ENCODE results near the gene C2CD2L.

Gene C2CD2L

DNA sequence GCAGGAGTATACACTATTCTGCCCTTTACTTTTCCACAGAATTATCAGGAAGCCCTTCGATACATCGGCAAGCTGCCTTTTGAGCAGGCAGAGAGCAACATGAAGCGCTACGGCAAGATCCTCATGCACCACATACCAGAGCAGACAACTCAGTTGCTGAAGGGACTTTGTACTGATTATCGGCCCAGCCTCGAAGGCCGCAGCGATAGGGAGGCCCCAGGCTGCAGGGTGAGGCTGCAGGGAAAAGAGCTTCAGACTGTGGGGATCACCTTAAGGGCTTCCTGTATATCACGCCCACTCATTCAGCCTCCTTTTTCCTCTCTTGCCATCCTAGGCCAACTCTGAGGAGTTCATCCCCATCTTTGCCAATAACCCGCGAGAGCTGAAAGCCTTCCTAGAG lies 29.3 kb upstream of the C2CD2L start:
- H3K36me3 ChIP-seq = peaks cover 83% of the 10 kb centered on the region
- no peak for DNase-seq
- H3K4me3 ChIP-seq (ENCODE audit: low read depth, low read length) = no peak overlapping the region
- H3K27me3 ChIP-seq (ENCODE audit: insufficient read depth, low read depth, severe bottlenecking) = no peaks in the 10 kb centered on the region
- TF ChIP-seq, protein P1, sequence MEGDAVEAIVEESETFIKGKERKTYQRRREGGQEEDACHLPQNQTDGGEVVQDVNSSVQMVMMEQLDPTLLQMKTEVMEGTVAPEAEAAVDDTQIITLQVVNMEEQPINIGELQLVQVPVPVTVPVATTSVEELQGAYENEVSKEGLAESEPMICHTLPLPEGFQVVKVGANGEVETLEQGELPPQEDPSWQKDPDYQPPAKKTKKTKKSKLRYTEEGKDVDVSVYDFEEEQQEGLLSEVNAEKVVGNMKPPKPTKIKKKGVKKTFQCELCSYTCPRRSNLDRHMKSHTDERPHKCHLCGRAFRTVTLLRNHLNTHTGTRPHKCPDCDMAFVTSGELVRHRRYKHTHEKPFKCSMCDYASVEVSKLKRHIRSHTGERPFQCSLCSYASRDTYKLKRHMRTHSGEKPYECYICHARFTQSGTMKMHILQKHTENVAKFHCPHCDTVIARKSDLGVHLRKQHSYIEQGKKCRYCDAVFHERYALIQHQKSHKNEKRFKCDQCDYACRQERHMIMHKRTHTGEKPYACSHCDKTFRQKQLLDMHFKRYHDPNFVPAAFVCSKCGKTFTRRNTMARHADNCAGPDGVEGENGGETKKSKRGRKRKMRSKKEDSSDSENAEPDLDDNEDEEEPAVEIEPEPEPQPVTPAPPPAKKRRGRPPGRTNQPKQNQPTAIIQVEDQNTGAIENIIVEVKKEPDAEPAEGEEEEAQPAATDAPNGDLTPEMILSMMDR (IDR thresholded peaks at IDR 0.05; ENCODE audit: low read depth, low read length) = no peak
- no peaks in the 10 kb centered on the region for H3K9me3 ChIP-seq (ENCODE audit: severe bottlenecking)
- H3K27ac ChIP-seq = no peak overlapping the region

DNA sequence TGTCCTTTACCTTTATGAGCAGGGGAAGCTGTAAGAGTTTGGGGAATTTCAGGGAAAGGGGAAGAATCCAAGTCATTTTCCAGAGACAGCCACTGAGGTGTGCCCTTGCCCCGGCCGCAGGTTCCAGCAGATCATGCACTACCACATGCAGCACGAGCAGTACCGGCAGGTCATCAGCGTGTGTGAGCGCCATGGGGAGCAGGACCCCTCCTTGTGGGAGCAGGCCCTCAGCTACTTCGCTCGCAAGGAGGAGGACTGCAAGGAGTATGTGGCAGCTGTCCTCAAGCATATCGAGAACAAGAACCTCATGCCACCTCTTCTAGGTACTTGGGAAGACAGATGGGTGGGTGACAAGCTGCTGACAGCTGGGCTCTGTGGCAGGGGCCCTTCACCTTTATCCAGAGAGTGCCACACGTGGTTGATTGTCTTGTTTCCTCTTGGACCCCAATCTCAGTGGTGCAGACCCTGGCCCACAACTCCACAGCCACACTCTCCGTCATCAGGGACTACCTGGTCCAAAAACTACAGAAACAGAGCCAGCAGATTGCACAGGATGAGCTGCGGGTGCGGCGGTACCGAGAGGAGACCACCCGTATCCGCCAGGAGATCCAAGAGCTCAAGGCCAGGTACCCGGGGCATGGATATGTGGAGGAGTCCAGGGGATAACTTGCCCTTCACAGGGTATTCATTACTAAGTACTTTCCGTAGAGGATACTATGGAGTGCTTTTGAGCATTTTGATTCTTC lies 28.3 kb upstream of the C2CD2L start:
- no peak overlapping the region for H3K27ac ChIP-seq
- no peak for DNase-seq
- no peaks in the 10 kb centered on the region for H3K27me3 ChIP-seq (ENCODE audit: insufficient read depth, low read depth, severe bottlenecking)
- H3K36me3 ChIP-seq = peaks cover 73% of the 10 kb centered on the region
- TF ChIP-seq, protein P1 (IDR thresholded peaks at IDR 0.05; ENCODE audit: low read depth, low read length) = no peak
- H3K9me3 ChIP-seq (ENCODE audit: severe bottlenecking) = no peaks in the 10 kb centered on the region
- no peak overlapping the region for H3K4me3 ChIP-seq (ENCODE audit: low read depth, low read length)

DNA sequence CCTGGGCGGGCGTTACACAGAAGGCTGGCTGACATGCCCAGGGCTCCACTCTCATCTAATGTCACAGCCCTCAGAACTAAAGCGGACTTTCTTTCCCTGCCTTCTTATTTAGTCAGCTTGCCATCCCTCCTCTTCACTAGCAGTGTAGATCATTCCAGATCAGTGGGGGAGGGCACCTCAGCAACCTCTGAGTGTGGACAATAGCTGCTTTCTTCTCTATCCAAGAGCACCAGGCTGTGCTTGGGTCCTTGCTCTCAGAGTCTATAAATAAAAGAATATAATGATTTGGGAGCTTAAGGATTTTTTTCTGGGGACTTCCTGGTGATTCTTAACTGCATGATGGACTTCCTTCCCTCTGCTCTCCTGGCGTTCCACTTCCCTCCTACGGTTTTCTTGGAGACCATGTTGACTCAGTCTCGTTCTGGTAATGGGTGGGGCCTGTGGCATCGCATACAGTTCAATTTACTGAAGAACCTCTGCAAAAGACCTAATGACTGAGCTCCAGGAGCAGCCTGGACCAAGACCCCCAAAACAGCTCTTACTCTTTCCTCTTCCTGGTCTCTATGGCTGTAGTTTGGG lies 25.4 kb upstream of the C2CD2L start:
- H3K27ac ChIP-seq = no peak overlapping the region; the same call in 1 of the 2 replicates
- no peaks in the 10 kb centered on the region for H3K9me3 ChIP-seq (ENCODE audit: severe bottlenecking)
- H3K36me3 ChIP-seq = peaks cover 49% of the 10 kb centered on the region
- no peak for DNase-seq
- H3K27me3 ChIP-seq (ENCODE audit: insufficient read depth, low read depth, severe bottlenecking) = no peaks in the 10 kb centered on the region
- TF ChIP-seq, protein P1 (IDR thresholded peaks at IDR 0.05; ENCODE audit: low read depth, low read length) = no peak
- H3K4me3 ChIP-seq (ENCODE audit: low read depth, low read length) = no peak overlapping the region

DNA sequence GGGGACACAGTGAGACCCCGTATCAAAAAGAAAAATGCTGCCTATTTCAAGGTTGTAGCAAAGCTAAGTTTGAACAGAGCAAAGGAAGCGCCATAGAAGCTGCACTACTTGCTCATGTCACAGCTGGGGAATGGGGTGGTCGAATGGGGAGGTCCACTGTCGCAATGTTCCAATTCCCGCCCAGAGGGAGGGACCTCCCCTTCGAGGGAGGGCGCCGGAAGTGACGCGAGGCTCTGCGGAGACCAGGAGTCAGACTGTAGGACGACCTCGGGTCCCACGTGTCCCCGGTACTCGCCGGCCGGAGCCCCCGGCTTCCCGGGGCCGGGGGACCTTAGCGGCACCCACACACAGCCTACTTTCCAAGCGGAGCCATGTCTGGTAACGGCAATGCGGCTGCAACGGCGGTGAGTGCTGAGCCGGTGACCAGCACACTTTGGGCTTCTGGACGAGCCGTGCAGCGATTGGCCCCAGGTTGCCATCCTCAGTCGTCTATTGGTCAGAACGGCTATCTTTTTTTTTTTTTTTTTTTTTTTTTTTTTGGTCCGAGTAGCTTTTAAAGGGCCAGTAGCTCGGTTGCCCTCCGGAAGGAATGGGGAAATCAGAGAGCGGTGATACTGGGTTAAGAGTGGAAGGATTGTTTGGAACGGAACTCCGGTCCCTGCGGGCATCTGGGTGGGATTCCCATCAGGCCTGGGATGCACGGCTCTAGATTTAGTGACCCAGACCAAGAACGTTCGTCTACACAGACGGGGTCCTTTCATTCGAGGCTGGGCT lies 22.3 kb upstream of the C2CD2L start, which contains the start of gene HMBS:
Gene HMBS (plus strand): TSS at position 219 of the 774 bp plus-strand sequence. CDS start 153 bp downstream, at position 372.
- peak; percentile 92 for DNase-seq
- TF ChIP-seq, protein P1 (IDR thresholded peaks at IDR 0.05; ENCODE audit: low read depth, low read length) = no peak
- Histone ChIP-seq H3K27ac (peak within 1 kb of the TSS; percentile 96), H3K4me3 (ENCODE audit: low read depth, low read length) (peak within 1 kb of the TSS; percentile 81), H3K27me3 (ENCODE audit: insufficient read depth, low read depth, severe bottlenecking) (no peaks in the 10 kb centered on the region), H3K9me3 (ENCODE audit: severe bottlenecking) (no peaks in the 10 kb centered on the region), H3K36me3 (peaks cover 18% of the 10 kb centered on the region)

DNA sequence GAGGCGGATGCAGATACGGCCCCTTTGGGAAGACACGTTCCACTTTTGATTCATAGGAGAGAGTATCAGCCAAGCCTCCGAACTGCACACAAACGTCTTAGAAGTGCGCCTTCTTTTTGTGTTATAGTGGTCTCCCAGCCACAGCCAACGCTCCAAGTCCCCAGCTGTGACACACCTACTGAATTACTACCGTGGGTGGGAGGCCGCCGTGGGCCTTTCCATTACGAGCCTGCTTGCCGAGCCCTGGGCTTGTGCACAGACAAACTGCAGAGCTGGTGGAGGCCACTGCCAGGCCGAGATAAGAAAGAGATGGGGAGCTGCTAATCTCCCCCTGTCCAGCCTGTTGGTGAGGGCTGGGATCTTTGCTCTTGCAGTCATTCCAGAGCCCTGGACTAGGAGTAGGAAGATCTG lies 21.7 kb upstream of the C2CD2L start:
- H3K27ac ChIP-seq = peak overlapping the region; percentile 96
- no peak for DNase-seq
- H3K9me3 ChIP-seq (ENCODE audit: severe bottlenecking) = no peaks in the 10 kb centered on the region
- H3K27me3 ChIP-seq (ENCODE audit: insufficient read depth, low read depth, severe bottlenecking) = no peaks in the 10 kb centered on the region
- TF ChIP-seq, protein P1 (IDR thresholded peaks at IDR 0.05; ENCODE audit: low read depth, low read length) = no peak
- H3K4me3 ChIP-seq (ENCODE audit: low read depth, low read length) = peak overlapping the region; percentile 81
- peaks cover 13% of the 10 kb centered on the region for H3K36me3 ChIP-seq

Measured in WERI-Rb-1 (cell line).